ENCODE measurements around the gene PPM1E. TPM values are rescaled to one million over a fixed set of nuclear protein-coding genes. Genes with fewer than 3 reads are reported as not detected.

PPM1E gene
- total and polyA plus RNA-seq, 2 experiments from 2014 or later, result not detected

DNA sequence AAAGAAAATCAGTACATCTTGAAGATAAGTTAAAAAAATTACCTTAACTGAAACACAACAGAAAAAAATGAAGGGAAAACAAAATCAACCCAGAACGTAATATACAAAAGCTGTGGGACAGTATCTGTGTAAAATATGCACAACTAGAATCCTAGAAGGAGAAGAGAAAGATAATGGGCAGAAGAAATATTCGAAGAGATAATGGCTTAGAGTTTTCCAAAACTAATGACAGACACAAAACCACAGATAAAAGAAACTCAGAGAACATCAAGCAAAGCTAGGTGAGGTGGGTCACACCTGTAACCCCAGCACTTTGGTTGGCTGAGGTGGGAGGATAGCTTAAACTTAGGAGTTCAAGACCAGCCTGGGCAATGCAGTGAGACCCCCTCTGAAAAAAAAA lies 234.0 kb downstream of the PPM1E start:
- Histone ChIP-seq H3K9ac (no peak overlapping the region), H3K36me3 (ENCODE audit: low read depth) (no peaks in the 10 kb centered on the region), H3K27me3 (replicated peaks; ENCODE audit: insufficient read depth) (no peaks in the 10 kb centered on the region), H4K20me1 (ENCODE audit: insufficient read depth) (no peaks in the 10 kb centered on the region), H3K4me2 (ENCODE audit: unreplicated experiment) (no peak overlapping the region), H3K9me2 (ENCODE audit: insufficient read depth) (no peaks in the 10 kb centered on the region), H2AFZ (no peak overlapping the region), H3K9me3 (ENCODE audit: low read depth) (no peaks in the 10 kb centered on the region), H3K79me2 (ENCODE audit: insufficient read depth) (no peaks in the 10 kb centered on the region), H3F3A (ENCODE audit: insufficient read depth) (0 out of 2 replicates have a peak, but pooled peaks cover 6% of the 10 kb centered on the region), H3K27ac (no peak overlapping the region), H3K4me1 (ENCODE audit: insufficient read depth) (peaks cover 19% of the 10 kb centered on the region), H3K4me3 (no peak overlapping the region)
- WGBS, 2 experiments (ENCODE audit: low coverage in 1 of 2, low lambda C conversion rate in 2 of 2, missing lambda C conversion rate in 2 of 2), result 46 to 49% methylated on average over 2 of the region's 2 CpGs
- TF ChIP-seq EZH2 (IDR thresholded peaks at IDR 0.05; ENCODE audit: insufficient read depth, poor library complexity, severe bottlenecking), result no peak
- no peak for TF ChIP-seq EZH2phosphoT487 (IDR thresholded peaks at IDR 0.05; ENCODE audit: insufficient read depth, low read depth)
- no peak for DNase-seq
- in situ Hi-C loops (cut with MboI), result loop anchor here (10.0 kb wide), 1 partner anchor 285 kb away; no protein-coding TSS in a partner anchor

DNA sequence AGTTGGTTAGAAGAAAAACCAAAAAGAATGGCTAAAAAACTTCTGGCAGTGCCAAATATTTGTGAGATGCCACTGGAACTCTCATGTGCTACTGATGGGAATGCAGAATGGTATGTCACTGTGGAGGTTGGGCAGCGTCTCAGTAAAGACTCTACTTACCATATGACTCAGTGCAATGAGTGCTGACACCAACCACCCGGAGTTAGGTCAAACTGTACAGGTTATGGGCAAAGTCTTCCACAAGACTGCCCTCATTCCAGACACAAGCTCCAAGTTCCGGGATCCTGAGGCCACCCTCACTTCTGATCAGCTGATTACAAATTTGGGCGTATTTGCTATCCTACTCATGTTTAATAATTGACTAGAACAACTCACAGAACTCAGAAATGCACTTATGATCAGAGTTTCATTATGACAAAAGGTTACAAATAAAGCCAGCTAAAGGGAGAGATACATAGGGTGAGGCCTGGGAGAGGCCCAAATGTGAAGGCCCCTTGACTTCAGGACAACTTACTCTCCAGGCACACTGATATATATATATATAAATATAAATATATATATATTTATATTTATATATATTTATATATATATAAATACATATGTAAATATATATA lies 236.2 kb downstream of the PPM1E start:
- no peaks in the 10 kb centered on the region for H3K27me3 ChIP-seq (replicated peaks; ENCODE audit: insufficient read depth)
- H2AFZ ChIP-seq, result no peak overlapping the region
- in situ Hi-C loops (cut with MboI), result loop anchor here (10.0 kb wide), 1 partner anchor 287 kb away; no protein-coding TSS in a partner anchor
- H3K9ac ChIP-seq, result no peak overlapping the region
- H3K79me2 ChIP-seq (ENCODE audit: insufficient read depth), result no peaks in the 10 kb centered on the region
- H3K9me2 ChIP-seq (ENCODE audit: insufficient read depth), result no peaks in the 10 kb centered on the region
- H3K4me1 ChIP-seq (ENCODE audit: insufficient read depth), result peaks cover 19% of the 10 kb centered on the region
- TF ChIP-seq EZH2phosphoT487 (IDR thresholded peaks at IDR 0.05; ENCODE audit: insufficient read depth, low read depth), result no peak
- no peak for TF ChIP-seq EZH2 (IDR thresholded peaks at IDR 0.05; ENCODE audit: insufficient read depth, poor library complexity, severe bottlenecking)
- peak overlapping the region; percentile 17 for H3K4me2 ChIP-seq (ENCODE audit: unreplicated experiment)
- no peaks in the 10 kb centered on the region for H3K36me3 ChIP-seq (ENCODE audit: low read depth)
- peak; percentile 74 for DNase-seq
- no peaks in the 10 kb centered on the region for H4K20me1 ChIP-seq (ENCODE audit: insufficient read depth)
- peak overlapping the region; percentile 44 for H3K27ac ChIP-seq
- WGBS, 2 experiments (ENCODE audit: low coverage in 1 of 2, low lambda C conversion rate in 2 of 2, missing lambda C conversion rate in 2 of 2), result 59 to 62% methylated on average over 4 of the region's 4 CpGs
- H3K9me3 ChIP-seq (ENCODE audit: low read depth), result no peaks in the 10 kb centered on the region
- H3F3A ChIP-seq (ENCODE audit: insufficient read depth), result 0 out of 2 replicates have a peak, but pooled peaks cover 6% of the 10 kb centered on the region
- no peak overlapping the region for H3K4me3 ChIP-seq

DNA sequence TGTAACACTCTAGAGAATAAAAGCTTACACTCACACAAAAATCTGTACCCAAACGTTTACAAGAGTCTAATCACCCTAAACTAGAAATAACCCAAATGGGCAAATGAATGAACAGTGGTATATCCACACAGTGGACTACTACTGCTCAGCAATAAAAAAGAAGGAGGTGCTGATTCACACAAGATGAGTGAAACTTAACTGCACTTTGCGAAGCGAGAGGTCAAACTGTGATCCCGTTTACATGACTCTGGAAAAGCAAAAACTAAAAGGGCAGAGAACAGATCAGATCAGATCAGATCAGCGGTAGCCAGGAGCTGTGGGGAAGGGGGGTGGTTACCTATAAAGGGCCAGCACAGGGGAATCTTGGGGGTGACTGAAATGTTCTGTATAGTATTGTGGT lies 237.7 kb downstream of the PPM1E start:
- in situ Hi-C loops (cut with MboI), result loop anchor here (10.0 kb wide), 1 partner anchor 289 kb away; no protein-coding TSS in a partner anchor
- Histone ChIP-seq H3K9me2 (ENCODE audit: insufficient read depth) (no peaks in the 10 kb centered on the region), H4K20me1 (ENCODE audit: insufficient read depth) (no peaks in the 10 kb centered on the region), H2AFZ (no peak overlapping the region), H3K4me1 (ENCODE audit: insufficient read depth) (peaks cover 19% of the 10 kb centered on the region), H3K27me3 (replicated peaks; ENCODE audit: insufficient read depth) (no peaks in the 10 kb centered on the region), H3K36me3 (ENCODE audit: low read depth) (no peaks in the 10 kb centered on the region), H3K9ac (no peak overlapping the region), H3K4me2 (ENCODE audit: unreplicated experiment) (no peak overlapping the region), H3K4me3 (no peak overlapping the region), H3K27ac (0 out of 2 replicates have a peak overlapping the region, but pooled peaks have one; percentile 28), H3K9me3 (ENCODE audit: low read depth) (no peaks in the 10 kb centered on the region), H3F3A (ENCODE audit: insufficient read depth) (0 out of 2 replicates have a peak, but pooled peaks cover 6% of the 10 kb centered on the region), H3K79me2 (ENCODE audit: insufficient read depth) (no peaks in the 10 kb centered on the region)
- WGBS, 2 experiments (ENCODE audit: low coverage in 1 of 2, low lambda C conversion rate in 2 of 2, missing lambda C conversion rate in 2 of 2), result 95 to 98% methylated on average over 5 of the region's 5 CpGs
- no peak for DNase-seq
- TF ChIP-seq EZH2phosphoT487 (IDR thresholded peaks at IDR 0.05; ENCODE audit: insufficient read depth, low read depth), result no peak
- no peak for TF ChIP-seq EZH2 (IDR thresholded peaks at IDR 0.05; ENCODE audit: insufficient read depth, poor library complexity, severe bottlenecking)

- Histone ChIP-seq H3K9me2 (ENCODE audit: insufficient read depth) (no peaks in the 10 kb centered on the region), H3K4me2 (ENCODE audit: unreplicated experiment) (no peak overlapping the region), H3F3A (ENCODE audit: insufficient read depth) (0 out of 2 replicates have a peak, but pooled peaks cover 6% of the 10 kb centered on the region), H4K20me1 (ENCODE audit: insufficient read depth) (no peaks in the 10 kb centered on the region), H3K4me1 (ENCODE audit: insufficient read depth) (peaks cover 19% of the 10 kb centered on the region), H3K27me3 (replicated peaks; ENCODE audit: insufficient read depth) (no peaks in the 10 kb centered on the region), H3K79me2 (ENCODE audit: insufficient read depth) (no peaks in the 10 kb centered on the region), H3K4me3 (no peak overlapping the region), H3K9me3 (ENCODE audit: low read depth) (no peaks in the 10 kb centered on the region), H2AFZ (no peak overlapping the region), H3K36me3 (ENCODE audit: low read depth) (peaks cover 4% of the 10 kb centered on the region; the same call in 1 of the 2 replicates), H3K9ac (no peak overlapping the region), H3K27ac (no peak overlapping the region)
- WGBS, 2 experiments (ENCODE audit: low coverage in 1 of 2, low lambda C conversion rate in 2 of 2, missing lambda C conversion rate in 2 of 2), result 96 to 99% methylated on average over 7 of the region's 7 CpGs
- TF ChIP-seq EZH2 (IDR thresholded peaks at IDR 0.05; ENCODE audit: insufficient read depth, poor library complexity, severe bottlenecking) (no peak), EZH2phosphoT487 (IDR thresholded peaks at IDR 0.05; ENCODE audit: insufficient read depth, low read depth) (no peak)
- in situ Hi-C loops (cut with MboI), result loop anchor here (10.0 kb wide), 1 partner anchor 291 kb away; no protein-coding TSS in a partner anchor
- DNase-seq, result peak; percentile 43
These were observed 239.7 kb downstream of the PPM1E start for GRCh38 chr17:58995247-58995940.
